ENCODE data around the gene CDH13.
"Not testable (repeated sequence)": the region's sequence is repeated elsewhere in the genome, so short reads cannot be mapped to it uniquely, and the experiment has no call there.

CDH13 gene

GRCh38 chr16:82899731-82900450 is 273.1 kb downstream of the CDH13 start:
- no peak for DNase-seq

DNA sequence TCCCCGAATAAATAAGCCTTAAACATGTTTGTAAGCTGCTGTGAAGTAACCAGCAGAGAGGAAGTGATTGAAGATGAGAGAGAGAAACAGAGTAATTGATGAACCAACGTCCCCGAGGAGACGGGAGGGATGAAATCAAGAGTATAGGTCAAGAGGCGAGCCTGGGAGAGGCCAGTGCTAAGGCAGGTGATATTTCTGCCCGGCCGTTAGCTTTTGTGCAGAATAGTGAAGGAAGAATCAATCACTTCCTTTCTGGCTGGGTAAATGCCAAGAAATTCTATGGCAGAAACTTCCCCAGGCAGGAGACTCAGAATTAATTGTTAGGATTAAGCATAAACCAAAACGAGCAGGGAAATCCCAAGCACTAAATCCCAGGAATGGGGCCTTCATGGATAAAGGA is 273.8 kb downstream of the CDH13 start:
- DNase-seq: no peak

DNA sequence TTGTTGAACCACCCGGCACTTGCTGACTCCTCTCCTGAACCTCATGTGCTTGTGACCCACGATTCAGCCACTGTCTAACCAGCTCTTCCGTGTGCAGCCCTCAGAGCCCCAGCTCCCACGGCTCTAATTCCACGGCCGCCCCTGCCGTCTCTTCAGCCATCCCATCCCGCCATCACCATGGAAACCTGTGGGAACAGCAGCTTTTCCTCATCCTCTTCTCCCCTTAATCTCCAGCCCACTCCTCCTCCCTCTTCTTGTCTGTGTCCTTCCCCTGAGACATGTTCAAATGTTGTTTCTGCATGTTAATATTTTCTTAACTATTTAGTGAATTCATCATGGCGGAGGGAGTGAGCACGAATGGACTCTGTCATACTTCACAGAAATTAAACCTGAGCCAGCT is 285.2 kb downstream of the CDH13 start:
- no peak for DNase-seq

GRCh38 chr16:82915139-82915824 is 288.5 kb downstream of the CDH13 start:
- no peak for DNase-seq

- no peak for DNase-seq
Observed at GRCh38 chr16:82917886-82918595, 291.3 kb downstream of the CDH13 start.

DNA sequence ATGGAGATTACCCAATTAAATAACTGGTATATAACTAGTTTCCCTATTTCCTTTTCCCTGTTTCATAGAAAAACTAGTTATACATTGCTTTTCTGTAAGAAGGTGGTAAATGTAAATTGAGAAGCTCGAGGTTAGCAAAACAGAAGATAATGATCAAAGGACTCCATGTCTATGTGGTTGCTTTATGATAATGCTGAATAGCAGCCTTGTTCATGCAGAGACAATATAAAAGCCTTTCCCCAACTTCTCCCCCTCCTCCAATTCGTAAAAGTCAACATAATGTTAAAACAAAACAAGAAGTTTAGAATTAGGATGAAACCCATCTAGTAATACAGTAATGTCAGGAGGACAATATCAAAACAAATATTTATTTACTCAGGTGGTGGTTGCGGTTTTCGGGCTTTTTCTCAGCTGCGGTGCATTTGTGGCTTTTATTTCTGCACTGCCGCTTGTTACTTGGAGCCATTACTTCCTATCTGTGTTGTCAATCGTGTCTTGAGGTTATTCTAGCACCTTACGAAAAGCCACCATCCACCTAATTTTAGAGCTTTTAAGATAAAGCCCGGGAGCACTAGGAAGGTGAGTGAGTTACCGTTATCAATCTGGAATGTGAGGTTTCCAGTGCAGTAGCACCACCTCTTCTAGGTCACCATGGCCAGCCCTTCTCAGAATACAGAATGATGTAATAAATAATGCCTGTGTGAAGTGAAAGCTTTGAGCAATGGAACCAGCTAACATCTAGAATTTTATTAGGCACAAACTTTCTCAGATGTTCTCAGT is 297.5 kb downstream of the CDH13 start:
- peak; percentile 9 for DNase-seq

DNA sequence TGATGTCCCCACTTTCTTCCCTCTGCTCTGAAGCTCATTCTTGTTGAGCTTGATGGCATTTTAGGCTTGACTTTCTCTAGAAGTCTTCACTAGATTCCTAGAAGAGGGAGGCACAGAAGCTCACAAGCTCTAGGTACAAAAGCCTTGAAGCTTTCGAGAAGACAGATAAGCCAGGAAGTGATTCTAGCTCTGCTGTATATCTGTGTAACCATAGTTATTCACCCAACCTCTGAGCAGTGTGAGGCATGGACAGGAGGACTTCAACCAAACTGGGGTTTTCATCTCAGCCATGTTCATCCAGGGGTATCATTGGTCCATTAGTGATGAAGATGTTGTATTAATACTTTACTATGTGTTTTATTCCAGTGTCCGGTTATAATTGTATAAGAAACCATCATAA is 299.7 kb downstream of the CDH13 start:
- DNase-seq: no peak

- DNase-seq: not testable (repeated sequence)
Observed at GRCh38 chr16:82933933-82934332, 307.2 kb downstream of the CDH13 start.

DNA sequence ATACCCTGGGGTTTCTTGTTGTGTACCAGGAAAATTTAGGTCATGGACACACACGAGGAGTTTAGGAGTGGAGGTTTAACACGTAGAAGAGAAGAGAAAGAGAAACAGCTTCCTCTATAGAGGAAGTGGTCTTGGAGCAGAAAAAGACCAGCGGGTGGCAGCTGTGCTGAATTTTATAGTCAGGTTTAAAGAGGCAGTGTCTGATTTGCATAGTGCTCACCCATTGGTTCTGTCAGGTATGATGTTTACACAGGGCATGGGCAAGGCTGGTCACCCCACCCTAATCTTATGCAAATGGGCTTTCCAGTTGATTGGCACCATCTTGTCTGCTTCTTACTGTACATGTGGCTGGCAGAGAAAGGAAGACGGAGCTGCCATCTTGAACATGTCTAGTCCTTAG is 309.0 kb downstream of the CDH13 start:
- DNase-seq: no peak

DNA sequence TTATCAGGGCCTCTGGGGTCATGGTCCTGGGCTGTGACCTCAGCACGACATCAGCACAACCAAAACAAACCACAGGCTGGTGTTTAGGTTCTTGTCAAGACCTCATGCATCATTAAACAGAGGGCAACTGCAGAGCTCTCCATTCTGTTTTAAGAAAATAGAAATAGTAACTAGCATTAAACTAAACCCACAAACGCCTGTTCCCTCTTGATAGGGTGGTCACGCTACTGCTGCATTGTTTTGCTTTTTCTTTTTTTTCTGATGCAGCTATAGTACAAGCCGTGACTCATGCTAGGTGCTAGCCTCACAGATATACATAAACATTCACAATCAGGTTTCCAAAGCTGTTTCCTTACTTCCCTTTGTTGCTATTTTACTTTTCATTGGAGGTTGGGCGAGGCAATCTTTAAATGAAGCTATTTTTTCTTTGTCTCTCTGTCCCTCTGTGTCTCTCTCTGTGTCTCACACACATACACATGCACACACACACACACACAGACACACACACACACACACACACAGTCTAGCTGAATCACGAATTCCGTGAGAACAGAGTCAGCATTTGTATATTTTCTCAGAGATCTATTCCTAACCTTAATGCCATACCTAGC is 310.3 kb downstream of the CDH13 start:
- no peak for DNase-seq

GRCh38 chr16:82937926-82938520 is 311.3 kb downstream of the CDH13 start:
- DNase-seq: no peak

DNA sequence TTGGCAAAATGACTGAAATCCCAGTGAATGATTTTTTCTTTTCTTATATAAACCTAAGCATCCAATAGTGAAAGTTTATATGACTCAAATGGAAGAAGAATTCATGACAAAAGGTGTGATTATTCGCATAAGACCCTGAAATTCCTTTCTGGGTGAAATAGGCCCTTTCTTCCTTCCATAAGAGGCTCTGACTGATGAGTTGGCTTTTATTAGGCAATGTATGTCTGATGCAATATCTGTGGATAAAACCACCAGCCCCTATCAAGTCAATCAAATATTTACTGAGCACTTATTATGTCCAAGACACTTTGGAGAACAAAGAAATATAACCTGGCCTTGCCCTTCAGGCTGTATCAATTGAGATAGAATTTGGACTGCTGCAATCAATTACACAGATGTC is 316.6 kb downstream of the CDH13 start:
- no peak for DNase-seq

DNA sequence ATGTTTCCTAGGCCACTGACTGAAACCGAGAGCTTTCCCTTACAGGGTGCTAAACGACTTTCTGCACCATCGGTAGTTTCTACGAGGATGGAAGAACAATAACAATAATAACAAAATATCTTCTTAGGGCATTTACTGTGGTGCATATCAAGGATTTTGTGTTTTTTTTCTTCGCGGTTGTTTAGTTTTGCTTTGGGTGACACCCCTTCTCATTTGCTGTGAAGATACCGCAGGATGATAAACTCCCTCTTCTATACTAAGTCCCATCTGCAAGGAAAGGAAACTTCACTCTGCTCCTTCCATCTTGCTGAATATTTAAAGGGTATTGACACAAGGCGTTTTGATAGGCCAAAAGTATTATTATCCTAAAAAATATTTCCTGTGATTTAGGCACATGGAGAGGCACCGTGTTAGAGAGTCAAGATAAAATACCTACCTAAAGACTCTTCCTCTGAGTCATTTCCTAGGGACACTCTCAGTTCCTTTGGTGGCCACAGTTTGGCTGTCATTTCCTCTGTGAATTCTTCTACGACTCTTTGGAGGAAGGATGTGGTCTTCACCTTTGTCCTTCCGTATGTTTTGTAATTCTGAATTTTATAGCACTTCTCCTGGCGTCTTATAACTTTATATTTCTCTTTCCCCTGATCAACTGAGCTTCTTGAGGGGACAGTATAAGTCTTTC is 318.8 kb downstream of the CDH13 start:
- DNase-seq: peak; percentile 15

DNA sequence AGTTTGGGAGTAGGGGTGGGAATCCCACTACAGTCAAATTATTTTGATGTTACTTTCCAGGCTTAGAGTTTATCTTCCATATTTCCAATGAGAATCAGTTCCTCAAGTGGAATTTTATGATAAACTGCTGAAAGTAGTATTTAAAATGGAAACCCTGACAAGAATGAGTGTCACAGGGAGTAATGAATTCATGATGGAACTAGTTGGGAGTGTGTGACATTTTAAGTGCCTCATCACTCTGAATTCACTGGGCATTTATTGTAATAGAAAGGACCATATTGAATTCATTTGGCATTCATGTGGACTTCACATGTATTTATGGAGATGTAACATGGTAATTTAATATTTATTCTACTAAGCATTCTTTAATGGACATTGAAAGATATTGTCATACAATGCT is 320.9 kb downstream of the CDH13 start:
- no peak for DNase-seq

DNA sequence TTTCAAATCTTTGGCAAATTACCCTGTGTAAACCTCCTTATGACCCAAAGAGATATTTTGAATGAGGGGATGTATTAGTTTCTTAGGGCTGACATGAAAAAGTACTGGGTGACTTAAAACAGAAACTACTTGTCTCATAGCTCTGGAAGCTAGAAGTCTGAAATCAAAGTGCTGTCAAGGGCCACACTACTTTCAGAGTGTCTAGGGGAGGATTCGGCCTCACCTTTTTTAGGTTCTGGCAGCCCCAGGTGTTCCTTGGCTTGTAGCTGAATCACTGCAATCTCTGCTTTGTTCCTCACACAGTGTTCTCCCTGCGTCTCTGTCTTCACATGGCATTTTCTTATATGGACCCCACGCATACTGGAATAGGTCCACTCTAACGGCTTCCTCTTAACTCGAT is 322.2 kb downstream of the CDH13 start:
- no peak for DNase-seq

GRCh38 chr16:82953517-82953916 is 326.7 kb downstream of the CDH13 start:
- no peak for DNase-seq

- no peak for DNase-seq
Observed at GRCh38 chr16:82954224-82954929, 327.6 kb downstream of the CDH13 start.

DNA sequence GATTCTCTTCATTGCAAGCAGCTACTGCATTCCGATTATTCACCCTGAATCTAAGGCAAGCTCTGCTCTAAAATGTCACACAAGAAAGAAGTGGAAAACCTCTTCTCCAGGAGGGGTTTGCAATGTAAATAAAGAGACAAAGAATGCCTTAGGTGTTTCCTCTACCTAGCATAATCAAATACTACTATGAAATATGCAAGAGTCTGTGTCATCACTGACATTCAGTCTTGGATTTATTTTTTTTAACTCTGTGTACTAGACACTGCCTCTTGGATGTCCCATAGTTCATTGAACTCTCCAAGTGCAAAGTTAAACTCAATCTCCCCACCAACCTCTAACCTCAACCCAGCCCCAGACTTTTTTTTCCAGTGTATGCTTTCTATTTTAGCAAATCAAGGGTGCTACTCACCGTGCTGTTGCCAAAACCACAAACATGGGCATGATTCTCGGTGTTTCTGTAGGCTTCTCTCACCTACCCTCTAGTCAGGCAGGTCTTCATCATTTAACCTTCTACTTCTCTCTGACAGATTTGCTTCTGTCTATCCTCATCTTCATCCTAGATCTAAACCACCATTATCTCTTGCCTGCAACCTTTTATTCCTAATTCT is 329.1 kb downstream of the CDH13 start:
- no peak for DNase-seq

GRCh38 chr16:82957212-82957611 is 330.4 kb downstream of the CDH13 start:
- no peak for DNase-seq

DNA sequence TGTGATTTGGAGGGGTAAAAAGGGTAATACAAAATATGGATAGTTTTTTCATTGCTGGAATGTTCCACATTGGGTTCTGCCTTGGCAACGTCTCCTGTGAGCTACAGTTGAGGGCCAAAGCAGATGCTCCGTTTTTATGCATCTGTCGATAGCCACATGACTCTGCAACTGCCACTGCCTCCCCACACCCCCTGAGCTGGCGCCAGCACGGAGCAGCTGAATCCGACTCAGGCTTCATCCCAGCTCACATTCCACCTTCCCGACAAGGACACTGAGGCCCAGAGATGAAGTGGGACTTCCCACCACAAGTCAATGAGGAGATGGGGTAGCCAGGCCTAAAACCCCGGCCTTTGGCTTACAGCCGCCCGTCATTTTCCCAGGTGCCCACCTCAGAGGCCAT is 334.1 kb downstream of the CDH13 start:
- DNase-seq: no peak

- DNase-seq: no peak
Observed at GRCh38 chr16:82963653-82964052, 336.9 kb downstream of the CDH13 start.
